Karpas-422 (cell line): Measurements from ENCODE around the gene NOL4L. TPM values are rescaled to one million over a fixed set of nuclear protein-coding genes. Genes with fewer than 3 reads are reported as not detected.
A peak's percentile ranks its signal among the peaks of the same experiment; 100 is the strongest.

ENCODE experiments used
- DNase-seq: peaks from one replicate; pipeline ENCODE4 v3.0.0-alpha.2; 2015
- H2AFZ ChIP-seq: fragments of 200-600 bp; sonication (generic); 2 replicates; pipeline ENCODE4 v1.6.1; 2014; ENCODE audit warnings: antibody characterized with exemption, low read length, mixed read lengths
- H3K27ac ChIP-seq: fragments of 200-600 bp; sonication (generic); 2 replicates; pipeline ENCODE4 v1.5.1; 2014; ENCODE audit warnings: mild to moderate bottlenecking, low read length, moderate library complexity
- H3K27me3 ChIP-seq: fragments of 200-600 bp; sonication (generic); 2 replicates; pipeline ENCODE4 v1.6.1; 2014; ENCODE audit warnings: low read length, mixed read lengths
- H3K36me3 ChIP-seq: fragments of 200-600 bp; sonication (generic); 2 replicates; pipeline ENCODE4 v1.6.1; 2014; ENCODE audit warnings: low read length, mixed read lengths; ENCODE audit not compliant: insufficient read depth
- H3K4me1 ChIP-seq: fragments of 200-600 bp; sonication (generic); 2 replicates; pipeline ENCODE4 v1.6.1; 2014; ENCODE audit warnings: mild to moderate bottlenecking, low read length, mixed read lengths
- H3K4me2 ChIP-seq: fragments of 200-600 bp; sonication (generic); 2 replicates; pipeline ENCODE4 v1.6.1; 2014; ENCODE audit warnings: low read length, low read depth, mild to moderate bottlenecking; ENCODE audit not compliant: poor library complexity, severe bottlenecking
- H3K4me3 ChIP-seq: fragments of 200-600 bp; sonication (generic); 2 replicates; pipeline ENCODE4 v1.5.1; 2014; ENCODE audit warnings: mild to moderate bottlenecking, antibody characterized with exemption, low read length, mixed read lengths
- H3K79me2 ChIP-seq: fragments of 200-600 bp; sonication (generic); 2 replicates; pipeline ENCODE4 v1.6.1; 2014; ENCODE audit warnings: mild to moderate bottlenecking, low read length, mixed read lengths
- H3K9ac ChIP-seq: fragments of 200-600 bp; sonication (generic); 2 replicates; pipeline ENCODE4 v1.6.0; 2014; ENCODE audit warnings: low read length
- H3K9me2 ChIP-seq: fragments of 200-600 bp; sonication (generic), shearing (Covaris generic); replicated peaks from 2 replicates; pipeline ENCODE4 v1.6.0; 2014; ENCODE audit warnings: mild to moderate bottlenecking, low read length, moderate library complexity; ENCODE audit not compliant: insufficient read depth
- H3K9me3 ChIP-seq: fragments of 300-700, 200-600 bp; sonication (generic); 2 replicates; pipeline ENCODE4 v1.6.1; 2014; ENCODE audit warnings: low read length, mixed read lengths
- H4K20me1 ChIP-seq: fragments of 200-600 bp; sonication (generic); 2 replicates; pipeline ENCODE4 v1.6.1; 2014; ENCODE audit warnings: mild to moderate bottlenecking, antibody characterized with exemption, low read length, low read depth; ENCODE audit not compliant: insufficient read depth
- total RNA-seq: library from RNA; depleted of rRNA; stranded (reverse); fragments of >200 nt; shearing (Covaris generic); gene quantifications from 2 replicates; pipeline ENCODE4 v1.2.3, GENCODE V29; 2014; ENCODE audit warnings: low replicate concordance

The NOL4L gene
- total RNA-seq, 1 experiment from 2014 or later, result 1.5 TPM

- no peaks in the 10 kb centered on the region for H3K79me2 ChIP-seq
- peak overlapping the region; percentile 59; the same call in 1 of the 2 replicates for H3K4me3 ChIP-seq
- H2AFZ ChIP-seq, result no peak overlapping the region
- no peaks in the 10 kb centered on the region for H3K9me2 ChIP-seq
- 0 out of 2 replicates have a peak overlapping the region, but pooled peaks have one; percentile 41 for H3K9ac ChIP-seq
- H4K20me1 ChIP-seq, result 0 out of 2 replicates have a peak, but pooled peaks cover 5% of the 10 kb centered on the region
- no peak overlapping the region for H3K27ac ChIP-seq
- H3K36me3 ChIP-seq, result no peaks in the 10 kb centered on the region
- H3K9me3 ChIP-seq, result no peaks in the 10 kb centered on the region
- H3K27me3 ChIP-seq, result peaks cover 2% of the 10 kb centered on the region; the same call in 1 of the 2 replicates
- DNase-seq, result peak; percentile 79
- H3K4me1 ChIP-seq, result peaks cover 17% of the 10 kb centered on the region
- peak overlapping the region; percentile 71 for H3K4me2 ChIP-seq
Observed at GRCh38 chr20:32535953-32536823, 48.9 kb downstream of the NOL4L start.

GRCh38 chr20:32535316-32535952 lies 49.7 kb downstream of the NOL4L start:
- no peak overlapping the region for H2AFZ ChIP-seq
- H3K4me3 ChIP-seq, result no peak overlapping the region; the same call in 1 of the 2 replicates
- H4K20me1 ChIP-seq, result 0 out of 2 replicates have a peak, but pooled peaks cover 5% of the 10 kb centered on the region
- H3K79me2 ChIP-seq, result no peaks in the 10 kb centered on the region
- H3K36me3 ChIP-seq, result no peaks in the 10 kb centered on the region
- no peaks in the 10 kb centered on the region for H3K9me2 ChIP-seq
- no peak overlapping the region for H3K27ac ChIP-seq
- H3K9ac ChIP-seq, result no peak overlapping the region
- no peak for DNase-seq
- H3K9me3 ChIP-seq, result no peaks in the 10 kb centered on the region
- H3K27me3 ChIP-seq, result peaks cover 2% of the 10 kb centered on the region; the same call in 1 of the 2 replicates
- peak overlapping the region; percentile 71 for H3K4me2 ChIP-seq
- peaks cover 17% of the 10 kb centered on the region for H3K4me1 ChIP-seq

- H3K4me3 ChIP-seq, result no peak overlapping the region
- H3K27ac ChIP-seq, result no peak overlapping the region
- H3K9me3 ChIP-seq, result no peaks in the 10 kb centered on the region
- peaks cover 2% of the 10 kb centered on the region; the same call in 1 of the 2 replicates for H3K27me3 ChIP-seq
- H3K9me2 ChIP-seq, result no peaks in the 10 kb centered on the region
- H3K9ac ChIP-seq, result no peak overlapping the region
- no peak overlapping the region for H2AFZ ChIP-seq
- H3K4me2 ChIP-seq, result no peak overlapping the region
- no peak for DNase-seq
- H3K36me3 ChIP-seq, result no peaks in the 10 kb centered on the region
- H3K4me1 ChIP-seq, result peaks cover 17% of the 10 kb centered on the region
- H4K20me1 ChIP-seq, result 0 out of 2 replicates have a peak, but pooled peaks cover 5% of the 10 kb centered on the region
- no peaks in the 10 kb centered on the region for H3K79me2 ChIP-seq
Observed at GRCh38 chr20:32534661-32535240, 50.4 kb downstream of the NOL4L start.

GRCh38 chr20:32533732-32534131 lies 51.4 kb downstream of the NOL4L start:
- peaks cover 2% of the 10 kb centered on the region; the same call in 1 of the 2 replicates for H3K27me3 ChIP-seq
- H3K4me3 ChIP-seq, result no peak overlapping the region
- H3K36me3 ChIP-seq, result no peaks in the 10 kb centered on the region
- no peaks in the 10 kb centered on the region for H3K79me2 ChIP-seq
- no peaks in the 10 kb centered on the region for H3K9me3 ChIP-seq
- no peak overlapping the region for H3K9ac ChIP-seq
- DNase-seq, result no peak
- no peak overlapping the region for H2AFZ ChIP-seq
- peaks cover 16% of the 10 kb centered on the region for H3K4me1 ChIP-seq
- 0 out of 2 replicates have a peak, but pooled peaks cover 5% of the 10 kb centered on the region for H4K20me1 ChIP-seq
- H3K27ac ChIP-seq, result no peak overlapping the region
- H3K4me2 ChIP-seq, result no peak overlapping the region
- H3K9me2 ChIP-seq, result no peaks in the 10 kb centered on the region

GRCh38 chr20:32532246-32532645 lies 52.9 kb downstream of the NOL4L start:
- no peak overlapping the region for H2AFZ ChIP-seq
- H3K9me2 ChIP-seq, result no peaks in the 10 kb centered on the region
- H3K36me3 ChIP-seq, result no peaks in the 10 kb centered on the region
- H3K79me2 ChIP-seq, result no peaks in the 10 kb centered on the region
- H3K4me1 ChIP-seq, result peaks cover 12% of the 10 kb centered on the region; the same call in 1 of the 2 replicates
- H3K27me3 ChIP-seq, result peaks cover 2% of the 10 kb centered on the region; the same call in 1 of the 2 replicates
- H3K4me2 ChIP-seq, result no peak overlapping the region
- 0 out of 2 replicates have a peak, but pooled peaks cover 5% of the 10 kb centered on the region for H4K20me1 ChIP-seq
- no peak for DNase-seq
- no peak overlapping the region for H3K4me3 ChIP-seq
- no peak overlapping the region for H3K9ac ChIP-seq
- no peak overlapping the region for H3K27ac ChIP-seq
- H3K9me3 ChIP-seq, result no peaks in the 10 kb centered on the region

- no peaks in the 10 kb centered on the region for H3K27me3 ChIP-seq
- no peaks in the 10 kb centered on the region for H3K36me3 ChIP-seq
- H3K4me2 ChIP-seq, result no peak overlapping the region
- H3K27ac ChIP-seq, result no peak overlapping the region
- no peaks in the 10 kb centered on the region for H3K4me1 ChIP-seq
- no peak overlapping the region for H3K9ac ChIP-seq
- no peak for DNase-seq
- H3K9me2 ChIP-seq, result no peaks in the 10 kb centered on the region
- no peaks in the 10 kb centered on the region for H3K9me3 ChIP-seq
- no peak overlapping the region for H3K4me3 ChIP-seq
- no peak overlapping the region for H2AFZ ChIP-seq
- no peaks in the 10 kb centered on the region for H4K20me1 ChIP-seq
- H3K79me2 ChIP-seq, result no peaks in the 10 kb centered on the region
Observed at GRCh38 chr20:32528905-32529670, 56.0 kb downstream of the NOL4L start.

GRCh38 chr20:32528171-32528891 lies 56.8 kb downstream of the NOL4L start:
- no peaks in the 10 kb centered on the region for H3K36me3 ChIP-seq
- no peak overlapping the region for H3K4me3 ChIP-seq
- no peak for DNase-seq
- no peak overlapping the region for H2AFZ ChIP-seq
- H3K79me2 ChIP-seq, result no peaks in the 10 kb centered on the region
- no peak overlapping the region for H3K4me2 ChIP-seq
- 0 out of 2 replicates have a peak, but pooled peaks cover under 1% of the 10 kb centered on the region for H3K4me1 ChIP-seq
- no peak overlapping the region for H3K9ac ChIP-seq
- no peaks in the 10 kb centered on the region for H4K20me1 ChIP-seq
- H3K9me2 ChIP-seq, result no peaks in the 10 kb centered on the region
- no peaks in the 10 kb centered on the region for H3K27me3 ChIP-seq
- no peak overlapping the region for H3K27ac ChIP-seq
- no peaks in the 10 kb centered on the region for H3K9me3 ChIP-seq
